WTC11 (cell line): ENCODE results near the gene XKR8. TPM values are rescaled to one million over a fixed set of nuclear protein-coding genes. Genes with fewer than 3 reads are reported as not detected.

Source experiments
- ATAC-seq: fragments of 200-7000 bp; cut with Tn5 transposase; 2 replicates; pipeline ENCODE4 v1.10.0; 2021; ENCODE audit warnings: mild to moderate bottlenecking, moderate library complexity
- CTCF ChIA-PET: fragments of 300-600 bp; sonication (Branson Sonifier 250); formaldehyde crosslinking; loops from one replicate; lab custom pipeline; 2021; ENCODE audit warnings: antibody characterized with exemption; lab: Charles Lee
- POLR2A ChIA-PET: fragments of 350-600 bp; sonication (Branson Sonifier 250); formaldehyde crosslinking; loops from one replicate; lab custom pipeline; 2021; ENCODE audit warnings: antibody characterized with exemption; lab: Charles Lee
- DNase-seq: peaks from one replicate; pipeline ENCODE4 v3.0.0; 2021; ENCODE audit warnings: low spot score
- H3K27ac Mint-ChIP-seq: 2 replicates; pipeline ENCODE4 v1.8.0; 2021; ENCODE audit warnings: mixed read lengths
- H3K27me3 Mint-ChIP-seq: 2 replicates; pipeline ENCODE4 v1.8.0; 2021; ENCODE audit warnings: low read depth, mild to moderate bottlenecking, moderate library complexity, mixed read lengths
- H3K36me3 Mint-ChIP-seq: 2 replicates; pipeline ENCODE4 v1.8.0; 2021; ENCODE audit warnings: mixed read lengths
- H3K4me1 Mint-ChIP-seq: 2 replicates; pipeline ENCODE4 v1.8.0; 2022; ENCODE audit warnings: mixed read lengths
- H3K4me3 Mint-ChIP-seq: 2 replicates; pipeline ENCODE4 v1.8.0; 2021; ENCODE audit warnings: mild to moderate bottlenecking, moderate library complexity, mixed read lengths
- H3K9me3 Mint-ChIP-seq: 2 replicates; pipeline ENCODE4 v1.8.0; 2021; ENCODE audit warnings: mixed read lengths
- AFF4 ChIP-seq: sonication (generic); formaldehyde crosslinking; IDR thresholded peaks from 2 replicates; pipeline ENCODE4 v1.8.1; 2023; ENCODE audit warnings: mild to moderate bottlenecking, missing genetic modification reagents, borderline replicate concordance
- CDX4 ChIP-seq: fragments of 250-450 bp; sonication (Bioruptor Pico); IDR thresholded peaks from 2 replicates; pipeline ENCODE4 v1.9.0; 2021; ENCODE audit warnings: moderate library complexity, mild to moderate bottlenecking, inconsistent platforms, borderline replicate concordance
- CREM ChIP-seq: sonication (generic); formaldehyde crosslinking; IDR thresholded peaks from 2 replicates; pipeline ENCODE4 v1.8.1; 2022; ENCODE audit warnings: mild to moderate bottlenecking, missing genetic modification reagents, moderate library complexity
- GABPB1 ChIP-seq: sonication (generic); formaldehyde crosslinking; IDR thresholded peaks from 2 replicates; pipeline ENCODE4 v1.8.1; 2023; ENCODE audit warnings: mild to moderate bottlenecking, missing genetic modification reagents
- MAX ChIP-seq: sonication (generic); formaldehyde crosslinking; IDR thresholded peaks from 2 replicates; pipeline ENCODE4 v1.8.0; 2022; ENCODE audit warnings: mild to moderate bottlenecking, missing genetic modification reagents
- OVOL2 ChIP-seq: fragments of 250-450 bp; sonication (Bioruptor Pico); IDR thresholded peaks from 2 replicates; pipeline ENCODE4 v1.9.0; 2021; ENCODE audit warnings: mild to moderate bottlenecking, borderline replicate concordance
- PRRX2 ChIP-seq: fragments of 250-450 bp; sonication (Bioruptor Pico); IDR thresholded peaks from 2 replicates; pipeline ENCODE4 v1.8.0; 2021; ENCODE audit warnings: mild to moderate bottlenecking
- SOX15 ChIP-seq: fragments of 250-450 bp; sonication (Bioruptor Pico); IDR thresholded peaks from 2 replicates; pipeline ENCODE4 v1.9.0; 2021; ENCODE audit warnings: mild to moderate bottlenecking
- ZNF121 ChIP-seq: sonication (generic); formaldehyde crosslinking; IDR thresholded peaks from 2 replicates; pipeline ENCODE4 v1.8.0; 2023; ENCODE audit warnings: missing genetic modification reagents
- ZNF281 ChIP-seq: sonication (generic); formaldehyde crosslinking; IDR thresholded peaks from 2 replicates; pipeline ENCODE4 v1.8.0; 2023; ENCODE audit warnings: mild to moderate bottlenecking, missing genetic modification reagents
- ZNF317 ChIP-seq: sonication (generic); formaldehyde crosslinking; IDR thresholded peaks from 2 replicates; pipeline ENCODE4 v1.8.1; 2023; ENCODE audit warnings: low read depth, mild to moderate bottlenecking, moderate library complexity, missing genetic modification reagents, borderline replicate concordance
- ZNF671 ChIP-seq: fragments of 250-450 bp; sonication (Bioruptor Pico); IDR thresholded peaks from 2 replicates; pipeline ENCODE4 v1.8.0; 2021; ENCODE audit warnings: mild to moderate bottlenecking
- total RNA-seq: library from RNA; stranded (reverse); gene quantifications from 3 replicates; pipeline ENCODE4 v1.2.3, GENCODE V29; 2021
- TF ChIP-seq, protein P1 (sequence below): sonication (generic); formaldehyde crosslinking; IDR thresholded peaks from 2 replicates; pipeline ENCODE4 v1.8.1; 2022; ENCODE audit warnings: mild to moderate bottlenecking, missing genetic modification reagents, moderate library complexity, borderline replicate concordance
- TF ChIP-seq, protein P2 (sequence below): sonication (generic); formaldehyde crosslinking; conservative IDR thresholded peaks from 2 replicates; pipeline ENCODE4 v1.8.1; 2023; ENCODE audit warnings: mild to moderate bottlenecking, low read depth, missing genetic modification reagents, moderate library complexity
- TF ChIP-seq, protein P3 (sequence below): fragments of 250-450 bp; sonication (Bioruptor Pico); IDR thresholded peaks from 2 replicates; pipeline ENCODE4 v1.9.0; 2021; ENCODE audit warnings: mild to moderate bottlenecking
- TF ChIP-seq, protein P4 (sequence below): sonication (generic); formaldehyde crosslinking; IDR thresholded peaks from 2 replicates; pipeline ENCODE4 v1.8.0; 2022; ENCODE audit warnings: missing genetic modification reagents

The XKR8 gene
- total RNA-seq, 1 experiment from 2014 or later = 15.5 TPM

DNA sequence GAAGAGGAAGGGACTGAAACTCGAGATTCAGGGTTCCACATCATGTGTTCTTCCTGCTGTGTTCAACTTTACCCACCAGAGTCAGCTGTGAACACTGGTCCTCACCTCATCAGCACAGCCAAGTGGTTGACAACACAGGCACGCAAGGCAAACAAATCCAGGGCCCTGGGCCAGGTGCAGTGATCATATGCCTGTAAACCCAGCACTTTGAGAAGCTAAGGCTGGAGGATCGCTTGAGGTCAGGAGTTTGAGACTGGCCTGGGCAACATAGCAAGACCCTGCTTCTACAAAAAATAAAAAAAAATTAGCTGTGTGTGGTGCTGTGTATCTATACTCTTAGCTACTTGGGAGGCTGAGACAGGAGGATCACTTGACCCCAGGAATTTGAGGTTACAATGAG is 8.4 kb upstream of the XKR8 start:
- TF ChIP-seq GABPB1 = no peak
- 0 out of 2 replicates have a peak, but pooled peaks have one; percentile 20 for TF ChIP-seq ZNF121 (CRISPR knock-in tag)
- H3K27ac Mint-ChIP-seq = no peak overlapping the region
- H3K4me1 Mint-ChIP-seq = no peaks in the 10 kb centered on the region
- DNase-seq (no peak), ATAC-seq (no peak)
- no peak overlapping the region for H3K4me3 Mint-ChIP-seq
- CTCF ChIA-PET = interaction anchor here (1.2 to 1.3 kb wide), 2 partner anchors 11 to 18 kb away, joined by 3 to 5 read pairs; no protein-coding TSS in a partner anchor
- peaks cover 15% of the 10 kb centered on the region for H3K36me3 Mint-ChIP-seq
- no peaks in the 10 kb centered on the region for H3K27me3 Mint-ChIP-seq
- POLR2A ChIA-PET = no interaction called here
- no peaks in the 10 kb centered on the region for H3K9me3 Mint-ChIP-seq

DNA sequence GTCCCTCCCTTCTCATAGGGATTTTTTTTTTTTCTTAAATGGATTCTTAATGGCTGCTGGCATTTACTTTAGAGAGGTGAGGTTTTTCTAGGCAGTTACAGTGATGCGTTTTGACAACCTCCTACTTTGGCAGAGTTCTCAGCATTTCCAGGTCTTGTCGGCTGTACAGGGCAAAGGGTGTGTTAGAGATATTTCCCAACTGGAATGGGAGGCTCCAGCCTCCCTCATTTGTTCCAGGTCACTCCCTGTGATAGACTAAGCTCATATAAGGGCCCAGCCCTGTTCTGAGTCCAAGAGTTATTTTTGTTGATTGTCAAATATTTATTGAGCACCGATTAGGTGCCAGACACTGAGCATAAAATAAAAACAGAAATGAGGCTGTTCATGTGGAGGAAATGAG is 7.6 kb upstream of the XKR8 start:
- H3K4me1 Mint-ChIP-seq = no peaks in the 10 kb centered on the region
- POLR2A ChIA-PET = no interaction called here
- CTCF ChIA-PET = interaction anchor here (1.2 to 1.3 kb wide), 2 partner anchors 12 to 18 kb away, joined by 3 to 5 read pairs; no protein-coding TSS in a partner anchor
- ATAC-seq (no peak), DNase-seq (no peak)
- H3K9me3 Mint-ChIP-seq = no peaks in the 10 kb centered on the region
- no peak overlapping the region for H3K4me3 Mint-ChIP-seq
- TF ChIP-seq CREM (CRISPR knock-in tag) (no peak), PRRX2 (CRISPR knock-in tag) (no peak), OVOL2 (CRISPR knock-in tag) (no peak)
- TF ChIP-seq, protein P1, sequence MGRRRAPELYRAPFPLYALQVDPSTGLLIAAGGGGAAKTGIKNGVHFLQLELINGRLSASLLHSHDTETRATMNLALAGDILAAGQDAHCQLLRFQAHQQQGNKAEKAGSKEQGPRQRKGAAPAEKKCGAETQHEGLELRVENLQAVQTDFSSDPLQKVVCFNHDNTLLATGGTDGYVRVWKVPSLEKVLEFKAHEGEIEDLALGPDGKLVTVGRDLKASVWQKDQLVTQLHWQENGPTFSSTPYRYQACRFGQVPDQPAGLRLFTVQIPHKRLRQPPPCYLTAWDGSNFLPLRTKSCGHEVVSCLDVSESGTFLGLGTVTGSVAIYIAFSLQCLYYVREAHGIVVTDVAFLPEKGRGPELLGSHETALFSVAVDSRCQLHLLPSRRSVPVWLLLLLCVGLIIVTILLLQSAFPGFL (CRISPR knock-in tag) = no peak
- no peaks in the 10 kb centered on the region for H3K27me3 Mint-ChIP-seq
- H3K36me3 Mint-ChIP-seq = peaks cover 13% of the 10 kb centered on the region; the same call in 1 of the 2 replicates
- H3K27ac Mint-ChIP-seq = no peak overlapping the region

GRCh38 chr1:27954186-27954585 is 5.6 kb upstream of the XKR8 start:
- Mint-ChIP-seq H3K4me1 (peaks cover 6% of the 10 kb centered on the region; the same call in 1 of the 2 replicates), H3K27me3 (no peaks in the 10 kb centered on the region), H3K27ac (no peak overlapping the region), H3K9me3 (no peaks in the 10 kb centered on the region), H3K4me3 (no peak overlapping the region), H3K36me3 (0 out of 2 replicates have a peak, but pooled peaks cover 8% of the 10 kb centered on the region)
- ChIA-PET POLR2A (no interaction called here), CTCF (no interaction called here)
- no peak for ATAC-seq
- DNase-seq = no peak
- TF ChIP-seq MAX (no peak), ZNF317 (CRISPR knock-in tag) (no peak), ZNF671 (CRISPR knock-in tag) (no peak), ZNF281 (CRISPR knock-in tag) (no peak), AFF4 (CRISPR knock-in tag) (no peak), CDX4 (CRISPR knock-in tag) (no peak), SOX15 (CRISPR knock-in tag) (no peak)
- TF ChIP-seq, protein P2, sequence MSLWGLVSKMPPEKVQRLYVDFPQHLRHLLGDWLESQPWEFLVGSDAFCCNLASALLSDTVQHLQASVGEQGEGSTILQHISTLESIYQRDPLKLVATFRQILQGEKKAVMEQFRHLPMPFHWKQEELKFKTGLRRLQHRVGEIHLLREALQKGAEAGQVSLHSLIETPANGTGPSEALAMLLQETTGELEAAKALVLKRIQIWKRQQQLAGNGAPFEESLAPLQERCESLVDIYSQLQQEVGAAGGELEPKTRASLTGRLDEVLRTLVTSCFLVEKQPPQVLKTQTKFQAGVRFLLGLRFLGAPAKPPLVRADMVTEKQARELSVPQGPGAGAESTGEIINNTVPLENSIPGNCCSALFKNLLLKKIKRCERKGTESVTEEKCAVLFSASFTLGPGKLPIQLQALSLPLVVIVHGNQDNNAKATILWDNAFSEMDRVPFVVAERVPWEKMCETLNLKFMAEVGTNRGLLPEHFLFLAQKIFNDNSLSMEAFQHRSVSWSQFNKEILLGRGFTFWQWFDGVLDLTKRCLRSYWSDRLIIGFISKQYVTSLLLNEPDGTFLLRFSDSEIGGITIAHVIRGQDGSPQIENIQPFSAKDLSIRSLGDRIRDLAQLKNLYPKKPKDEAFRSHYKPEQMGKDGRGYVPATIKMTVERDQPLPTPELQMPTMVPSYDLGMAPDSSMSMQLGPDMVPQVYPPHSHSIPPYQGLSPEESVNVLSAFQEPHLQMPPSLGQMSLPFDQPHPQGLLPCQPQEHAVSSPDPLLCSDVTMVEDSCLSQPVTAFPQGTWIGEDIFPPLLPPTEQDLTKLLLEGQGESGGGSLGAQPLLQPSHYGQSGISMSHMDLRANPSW (CRISPR knock-in tag) = no peak
- TF ChIP-seq, protein P3, sequence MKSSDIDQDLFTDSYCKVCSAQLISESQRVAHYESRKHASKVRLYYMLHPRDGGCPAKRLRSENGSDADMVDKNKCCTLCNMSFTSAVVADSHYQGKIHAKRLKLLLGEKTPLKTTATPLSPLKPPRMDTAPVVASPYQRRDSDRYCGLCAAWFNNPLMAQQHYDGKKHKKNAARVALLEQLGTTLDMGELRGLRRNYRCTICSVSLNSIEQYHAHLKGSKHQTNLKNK = no peak
- TF ChIP-seq, protein P4, sequence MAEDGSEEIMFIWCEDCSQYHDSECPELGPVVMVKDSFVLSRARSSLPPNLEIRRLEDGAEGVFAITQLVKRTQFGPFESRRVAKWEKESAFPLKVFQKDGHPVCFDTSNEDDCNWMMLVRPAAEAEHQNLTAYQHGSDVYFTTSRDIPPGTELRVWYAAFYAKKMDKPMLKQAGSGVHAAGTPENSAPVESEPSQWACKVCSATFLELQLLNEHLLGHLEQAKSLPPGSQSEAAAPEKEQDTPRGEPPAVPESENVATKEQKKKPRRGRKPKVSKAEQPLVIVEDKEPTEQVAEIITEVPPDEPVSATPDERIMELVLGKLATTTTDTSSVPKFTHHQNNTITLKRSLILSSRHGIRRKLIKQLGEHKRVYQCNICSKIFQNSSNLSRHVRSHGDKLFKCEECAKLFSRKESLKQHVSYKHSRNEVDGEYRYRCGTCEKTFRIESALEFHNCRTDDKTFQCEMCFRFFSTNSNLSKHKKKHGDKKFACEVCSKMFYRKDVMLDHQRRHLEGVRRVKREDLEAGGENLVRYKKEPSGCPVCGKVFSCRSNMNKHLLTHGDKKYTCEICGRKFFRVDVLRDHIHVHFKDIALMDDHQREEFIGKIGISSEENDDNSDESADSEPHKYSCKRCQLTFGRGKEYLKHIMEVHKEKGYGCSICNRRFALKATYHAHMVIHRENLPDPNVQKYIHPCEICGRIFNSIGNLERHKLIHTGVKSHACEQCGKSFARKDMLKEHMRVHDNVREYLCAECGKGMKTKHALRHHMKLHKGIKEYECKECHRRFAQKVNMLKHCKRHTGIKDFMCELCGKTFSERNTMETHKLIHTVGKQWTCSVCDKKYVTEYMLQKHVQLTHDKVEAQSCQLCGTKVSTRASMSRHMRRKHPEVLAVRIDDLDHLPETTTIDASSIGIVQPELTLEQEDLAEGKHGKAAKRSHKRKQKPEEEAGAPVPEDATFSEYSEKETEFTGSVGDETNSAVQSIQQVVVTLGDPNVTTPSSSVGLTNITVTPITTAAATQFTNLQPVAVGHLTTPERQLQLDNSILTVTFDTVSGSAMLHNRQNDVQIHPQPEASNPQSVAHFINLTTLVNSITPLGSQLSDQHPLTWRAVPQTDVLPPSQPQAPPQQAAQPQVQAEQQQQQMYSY (CRISPR knock-in tag) = no peak
